Naive thymus-derived CD4-positive, alpha-beta T cell (primary cell): ENCODE results near the gene JAZF1. TPM values are rescaled to one million over a fixed set of nuclear protein-coding genes. Genes with fewer than 3 reads are reported as not detected.

Experiments used
- ATAC-seq: fragments of 150-1000 bp; cut with Tn5 transposase; 2 replicates; pipeline ENCODE4 v1.10.0; 2021; ENCODE audit warnings: mild to moderate bottlenecking, moderate library complexity
- CTCF ChIA-PET: fragments of 350-600 bp; sonication (Branson Sonifier 250); formaldehyde crosslinking; loops from one replicate; lab custom pipeline; 2021; ENCODE audit warnings: antibody characterized with exemption; lab: Charles Lee
- POLR2A ChIA-PET: fragments of 350-600 bp; sonication (Branson Sonifier 250); formaldehyde crosslinking; loops from one replicate; lab custom pipeline; 2021; ENCODE audit warnings: antibody characterized with exemption, inconsistent platforms; lab: Charles Lee
- DNase-seq, 9 donors: peaks; one replicate each; pipeline versions ENCODE4 v3.0.0 to v3.0.0-alpha.2; 2020 to 2022; ENCODE audit warnings: mixed read lengths in 1 of 9
- H3K27ac ChIP-seq: one replicate; pipeline ENCODE4 v1.7.0; 2013; ENCODE audit warnings: mild to moderate bottlenecking, low read depth, low read length, moderate library complexity
- H3K27me3 ChIP-seq, 2 donors: one replicate each; pipeline ENCODE4 v1.7.0; 2013; ENCODE audit warnings: low read length in 2 of 2, mild to moderate bottlenecking in 2 of 2, moderate library complexity in 2 of 2; ENCODE audit not compliant: control insufficient read depth in 2 of 2, insufficient read depth in 2 of 2
- H3K36me3 ChIP-seq, 3 experiments: 1 replicate in 2 of 3; 2 replicates in 1 of 3; pipeline ENCODE4 v1.7.0; 2013; ENCODE audit warnings: low read length in 3 of 3, mild to moderate bottlenecking in 3 of 3, moderate library complexity in 1 of 3; ENCODE audit not compliant: insufficient read depth in 3 of 3, control insufficient read depth in 2 of 3
- H3K4me1 ChIP-seq, 2 donors: one replicate each; pipeline ENCODE4 v1.7.0; 2013; ENCODE audit warnings: low read length in 2 of 2, mild to moderate bottlenecking in 2 of 2, moderate library complexity in 1 of 2; ENCODE audit not compliant: control insufficient read depth in 2 of 2, insufficient read depth in 2 of 2
- H3K4me3 ChIP-seq: 2 replicates; pipeline ENCODE4 v1.7.0; 2013; ENCODE audit warnings: mild to moderate bottlenecking, low read length
- H3K9me3 ChIP-seq, 3 experiments: 1 replicate in 2 of 3; 2 replicates in 1 of 3; pipeline ENCODE4 v1.7.0; 2013; ENCODE audit warnings: low read length in 3 of 3; ENCODE audit not compliant: control insufficient read depth in 2 of 3
- H3K27ac Mint-ChIP-seq, 9 donors: one replicate each; pipeline ENCODE4 v1.8.0; 2020 to 2022; ENCODE audit warnings: mixed read lengths in 9 of 9, mild to moderate bottlenecking in 8 of 9, moderate library complexity in 5 of 9, inconsistent platforms in 2 of 9
- H3K27me3 Mint-ChIP-seq, 5 donors: one replicate each; pipeline ENCODE4 v1.8.0; 2021 to 2022; ENCODE audit warnings: mixed read lengths in 5 of 5, mild to moderate bottlenecking in 1 of 5
- H3K36me3 Mint-ChIP-seq, 5 donors: one replicate each; pipeline ENCODE4 v1.8.0; 2020 to 2022; ENCODE audit warnings: mixed read lengths in 5 of 5, mild to moderate bottlenecking in 3 of 5, inconsistent platforms in 1 of 5
- H3K4me1 Mint-ChIP-seq, 7 donors: one replicate each; pipeline ENCODE4 v1.8.0; 2020 to 2022; ENCODE audit warnings: mixed read lengths in 7 of 7, mild to moderate bottlenecking in 3 of 7, inconsistent platforms in 1 of 7
- H3K4me3 Mint-ChIP-seq, 10 donors: one replicate each; pipeline ENCODE4 v1.8.0; 2020 to 2022; ENCODE audit warnings: mild to moderate bottlenecking in 10 of 10, mixed read lengths in 10 of 10, moderate library complexity in 6 of 10, inconsistent platforms in 2 of 10
- H3K9me3 Mint-ChIP-seq, 11 donors: one replicate each; pipeline ENCODE4 v1.8.0; 2020 to 2022; ENCODE audit warnings: mixed read lengths in 11 of 11, mild to moderate bottlenecking in 4 of 11, inconsistent platforms in 1 of 11, moderate library complexity in 1 of 11
- intact Hi-C, 2 donors: fragments of 100-400 bp; cut with micrococcal nuclease; formaldehyde crosslinking; loops; one replicate each; pipeline ENCODE4 v1.15.1; 2023
- polyA plus RNA-seq, 2 donors: library from polyadenylated mRNA; unstranded; fragments of 300-500 nt; fragmentation: Illumina TruSeq; gene quantifications; one replicate each; pipeline ENCODE4 v1.2.3, GENCODE V29; 2021
- total RNA-seq, 6 experiments: library from RNA in 5 of 6; stranded (reverse) in 5 of 6; gene quantifications; 1 replicate in 5 of 6; 2 replicates in 1 of 6; pipeline ENCODE4 v1.2.3 and lab custom pipeline; 2021 to 2026

The JAZF1 gene
- total and polyA plus RNA-seq, 7 experiments from 2014 or later = 2.0 to 33.1 (median 3.2) TPM

DNA sequence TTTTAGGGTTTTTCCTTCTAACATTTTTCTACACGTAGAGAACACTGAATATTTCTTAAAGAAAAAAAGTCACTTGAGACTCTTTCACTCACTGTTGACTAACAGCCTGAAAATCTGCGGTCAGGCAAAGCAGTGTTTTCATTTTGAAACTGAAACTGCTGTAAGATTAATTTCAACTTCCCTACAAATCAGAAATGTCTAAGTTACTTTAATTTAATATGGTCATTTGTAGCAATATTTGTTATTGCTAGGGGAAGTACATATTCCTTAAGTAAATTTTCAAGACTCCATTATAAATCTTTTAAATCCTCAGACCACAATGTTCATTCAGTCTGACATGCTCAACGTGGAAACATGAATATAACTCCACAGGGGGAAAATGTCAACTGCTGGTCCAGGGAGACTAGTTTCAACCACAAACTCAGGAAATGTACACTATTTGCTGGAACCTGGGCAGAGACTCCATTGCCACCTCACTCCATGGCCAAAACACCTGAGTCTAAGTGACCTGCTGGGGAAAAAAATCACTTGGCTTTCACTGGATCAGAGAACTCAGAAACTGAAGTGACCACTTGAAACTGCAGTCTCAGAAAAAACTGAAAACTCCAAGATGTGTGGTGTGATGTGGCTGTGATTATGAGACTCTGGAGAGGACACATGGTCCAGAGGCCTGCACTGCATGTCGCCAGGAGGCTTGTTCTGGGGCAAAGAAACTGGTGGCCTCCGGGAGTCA, 279.4 kb downstream of the JAZF1 start:
- intact Hi-C loops = loop anchor here in 1 of 2 donors (1.0 to 5.0 kb wide), 4 partner anchors 49 to 238 kb away; partner anchors contain the start of genes HIBADH and TAX1BP1
- Histone ChIP-seq H3K27ac (no peak overlapping the region), H3K4me1 (peaks cover 5 to 8% of the 10 kb centered on the region in 2 donors), H3K4me3 (peak overlapping the region; percentile 14), H3K36me3 (no peaks in the 10 kb centered on the region), H3K27me3 (no peaks in the 10 kb centered on the region), H3K9me3 (no peaks in the 10 kb centered on the region)
- Mint-ChIP-seq H3K36me3 (no peaks in the 10 kb centered on the region), H3K27me3 (peaks cover 0 to 7% (median 0%) of the 10 kb centered on the region in 5 donors), H3K4me3 (peak overlapping the region; percentile 26 to 75 (median 66)), H3K27ac (peak overlapping the region; percentile 56 to 85 (median 61)), H3K9me3 (no peaks in the 10 kb centered on the region), H3K4me1 (peaks cover 26 to 57% (median 33%) of the 10 kb centered on the region in 7 donors)
- peak; percentile 83 for ATAC-seq
- ChIA-PET POLR2A (no interaction called here), CTCF (no interaction called here)
- DNase-seq = peak in 4 of 9 donors; percentile 7 to 50 (median 29)

DNA sequence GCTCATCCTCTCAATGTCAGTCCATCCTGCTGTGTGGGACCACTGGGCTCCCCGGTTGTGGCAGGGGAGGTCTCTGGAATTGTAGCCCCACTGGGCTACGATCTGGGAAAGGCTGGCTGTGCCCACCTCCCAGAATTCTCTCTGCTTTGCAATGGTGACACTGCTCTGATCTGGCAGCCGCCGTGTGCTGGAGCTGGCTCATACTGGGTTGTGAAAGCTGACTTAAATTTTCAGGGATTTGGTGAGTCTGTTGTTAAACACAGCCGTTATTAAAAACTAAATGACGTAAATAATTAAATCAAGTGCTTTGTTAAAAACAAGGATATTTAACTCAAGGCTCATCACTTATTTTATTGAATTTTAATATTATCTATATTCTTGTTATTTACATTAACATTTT, 280.6 kb downstream of the JAZF1 start:
- intact Hi-C loops = loop anchor here in 1 of 2 donors (2.0 to 5.0 kb wide), 3 partner anchors 48 to 237 kb away; partner anchors contain the start of genes HIBADH and TAX1BP1
- no peaks in the 10 kb centered on the region for H3K27me3 ChIP-seq
- H3K4me3 ChIP-seq = no peak overlapping the region
- peaks cover 5 to 8% of the 10 kb centered on the region in 2 donors for H3K4me1 ChIP-seq
- H3K36me3 ChIP-seq = no peaks in the 10 kb centered on the region
- no peak overlapping the region for H3K27ac ChIP-seq
- DNase-seq = no peak
- Mint-ChIP-seq H3K27me3 (peaks cover 0 to 3% (median 0%) of the 10 kb centered on the region in 5 donors), H3K36me3 (peaks cover 0 to 5% (median 0%) of the 10 kb centered on the region in 5 donors), H3K27ac (peak overlapping the region in 3 of 9 donors; percentile 36 to 68 (median 60)), H3K4me3 (peak overlapping the region in 3 of 10 donors; percentile 63 to 70 (median 70)), H3K4me1 (peaks cover 32 to 67% (median 43%) of the 10 kb centered on the region in 7 donors), H3K9me3 (no peaks in the 10 kb centered on the region)
- H3K9me3 ChIP-seq = no peaks in the 10 kb centered on the region
- POLR2A ChIA-PET = no interaction called here
- CTCF ChIA-PET = no interaction called here
- ATAC-seq = no peak

- ChIA-PET POLR2A (no interaction called here), CTCF (no interaction called here)
- no peaks in the 10 kb centered on the region for H3K9me3 ChIP-seq
- no peaks in the 10 kb centered on the region for H3K27me3 ChIP-seq
- peak overlapping the region in 5 of 9 donors; percentile 32 to 68 (median 60) for H3K27ac Mint-ChIP-seq
- peak overlapping the region in 7 of 10 donors; percentile 16 to 70 (median 62) for H3K4me3 Mint-ChIP-seq
- H3K36me3 ChIP-seq = no peaks in the 10 kb centered on the region
- DNase-seq (peak in 1 of 9 donors; percentile 28), ATAC-seq (peak; percentile 63)
- H3K27ac ChIP-seq = no peak overlapping the region
- no peaks in the 10 kb centered on the region for H3K9me3 Mint-ChIP-seq
- H3K4me1 Mint-ChIP-seq = peaks cover 32 to 67% (median 43%) of the 10 kb centered on the region in 7 donors
- intact Hi-C loops = no loop called here
- H3K36me3 Mint-ChIP-seq = peaks cover 0 to 6% (median 0%) of the 10 kb centered on the region in 5 donors
- peaks cover 0 to 3% (median 0%) of the 10 kb centered on the region in 5 donors for H3K27me3 Mint-ChIP-seq
- H3K4me1 ChIP-seq = peaks cover 5 to 8% of the 10 kb centered on the region in 2 donors
- H3K4me3 ChIP-seq = no peak overlapping the region
Measured at GRCh38 chr7:27899601-27900000, 281.0 kb downstream of the JAZF1 start.

DNA sequence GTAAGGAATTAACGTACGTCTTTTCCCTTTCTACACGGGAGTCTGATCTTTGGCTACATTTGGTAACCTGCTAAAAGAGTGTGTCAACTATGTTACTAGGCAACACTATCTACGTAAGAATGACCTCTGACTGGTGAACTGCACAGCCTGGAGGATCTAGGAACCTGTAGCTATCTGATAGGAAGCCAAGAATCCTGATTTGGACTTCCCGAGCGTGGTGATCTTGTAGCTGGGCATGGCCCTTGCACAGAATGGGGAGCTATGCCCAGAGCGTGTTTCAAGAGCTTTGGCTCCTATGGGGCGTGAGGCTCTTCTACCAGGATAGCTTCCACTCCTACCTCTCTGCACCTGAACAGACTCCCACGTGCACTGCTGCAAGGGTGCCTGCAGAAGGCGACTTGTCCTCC, 283.2 kb downstream of the JAZF1 start:
- H3K27me3 Mint-ChIP-seq = peaks cover 0 to 7% (median 0%) of the 10 kb centered on the region in 5 donors
- peak overlapping the region in 3 of 9 donors; percentile 27 to 46 (median 45) for H3K27ac Mint-ChIP-seq
- peaks cover 5 to 8% of the 10 kb centered on the region in 2 donors for H3K4me1 ChIP-seq
- peaks cover 32 to 64% (median 45%) of the 10 kb centered on the region in 7 donors for H3K4me1 Mint-ChIP-seq
- no peaks in the 10 kb centered on the region for H3K9me3 ChIP-seq
- ATAC-seq = no peak
- H3K36me3 Mint-ChIP-seq = peaks cover 4 to 27% (median 20%) of the 10 kb centered on the region in 5 donors
- ChIA-PET CTCF (interaction anchor here (0.6 kb wide), 2 partner anchors 32 to 94 kb away, joined by 4 read pairs; no protein-coding TSS in a partner anchor), POLR2A (no interaction called here)
- no peaks in the 10 kb centered on the region for H3K27me3 ChIP-seq
- H3K27ac ChIP-seq = no peak overlapping the region
- H3K36me3 ChIP-seq = no peaks in the 10 kb centered on the region
- no peaks in the 10 kb centered on the region for H3K9me3 Mint-ChIP-seq
- no peak overlapping the region for H3K4me3 Mint-ChIP-seq
- no peak overlapping the region for H3K4me3 ChIP-seq
- no peak for DNase-seq
- intact Hi-C loops = no loop called here

- intact Hi-C loops = no loop called here
- Mint-ChIP-seq H3K36me3 (peaks cover 4 to 30% (median 25%) of the 10 kb centered on the region in 5 donors), H3K4me3 (no peak overlapping the region), H3K27me3 (peaks cover 0 to 7% (median 0%) of the 10 kb centered on the region in 5 donors), H3K4me1 (peaks cover 32 to 64% (median 45%) of the 10 kb centered on the region in 7 donors), H3K9me3 (no peaks in the 10 kb centered on the region), H3K27ac (peak overlapping the region in 2 of 9 donors; percentile 45 to 46)
- ChIA-PET POLR2A (no interaction called here), CTCF (no interaction called here)
- H3K27me3 ChIP-seq = no peaks in the 10 kb centered on the region
- H3K27ac ChIP-seq = no peak overlapping the region
- no peak overlapping the region for H3K4me3 ChIP-seq
- DNase-seq (no peak), ATAC-seq (no peak)
- H3K9me3 ChIP-seq = no peaks in the 10 kb centered on the region
- H3K36me3 ChIP-seq = no peaks in the 10 kb centered on the region
- peaks cover 5 to 8% of the 10 kb centered on the region in 2 donors for H3K4me1 ChIP-seq
Measured at GRCh38 chr7:27897001-27897400, 283.6 kb downstream of the JAZF1 start.

DNA sequence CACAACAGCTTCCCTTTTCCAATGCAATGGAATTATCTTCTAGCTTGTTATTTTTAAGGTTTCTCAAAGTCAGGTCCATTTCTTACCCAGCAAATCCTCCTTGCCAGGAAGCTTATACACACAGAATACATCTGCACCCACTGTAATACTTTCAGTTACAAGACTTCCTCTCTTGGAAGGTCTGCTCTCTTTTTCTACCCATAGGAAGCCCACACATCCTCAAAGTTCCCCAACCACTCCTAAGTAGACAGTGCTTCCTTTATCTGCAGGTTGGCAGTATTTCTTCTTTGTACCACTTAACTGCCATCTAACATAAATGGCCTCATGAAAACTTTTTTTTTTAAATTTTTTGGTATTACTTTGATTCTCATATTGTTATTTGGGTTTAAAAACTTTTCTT, 285.0 kb downstream of the JAZF1 start:
- H3K4me3 ChIP-seq = no peak overlapping the region
- Mint-ChIP-seq H3K4me1 (peaks cover 19 to 52% (median 35%) of the 10 kb centered on the region in 7 donors), H3K27ac (no peak overlapping the region), H3K27me3 (peaks cover 0 to 7% (median 0%) of the 10 kb centered on the region in 5 donors), H3K4me3 (no peak overlapping the region), H3K36me3 (peaks cover 4 to 34% (median 26%) of the 10 kb centered on the region in 5 donors), H3K9me3 (no peaks in the 10 kb centered on the region)
- H3K27ac ChIP-seq = no peak overlapping the region
- intact Hi-C loops = no loop called here
- ATAC-seq = peak; percentile 52
- no peaks in the 10 kb centered on the region for H3K36me3 ChIP-seq
- CTCF ChIA-PET = no interaction called here
- H3K9me3 ChIP-seq = no peaks in the 10 kb centered on the region
- no peaks in the 10 kb centered on the region for H3K27me3 ChIP-seq
- DNase-seq = no peak
- POLR2A ChIA-PET = no interaction called here
- peaks cover 0 to 8% of the 10 kb centered on the region in 2 donors for H3K4me1 ChIP-seq
